Neural crest cell (in vitro differentiated cells): ENCODE data around the gene PTGR3. TPM values are rescaled to one million over a fixed set of nuclear protein-coding genes. Genes with fewer than 3 reads are reported as not detected.
A peak's percentile ranks its signal among the peaks of the same experiment; 100 is the strongest.

Experiments used
- DNase-seq: peaks from one replicate; pipeline ENCODE4 v3.0.0; 2021; ENCODE audit warnings: low read depth, mixed read lengths, low spot score
- H3K27ac Mint-ChIP-seq: one replicate; pipeline ENCODE4 v1.8.0; 2021; ENCODE audit warnings: mild to moderate bottlenecking, mixed read lengths; ENCODE audit not compliant: unreplicated experiment
- H3K27me3 Mint-ChIP-seq: 2 replicates; pipeline ENCODE4 v1.8.0; 2021; ENCODE audit warnings: low read depth, mild to moderate bottlenecking, mixed read lengths
- H3K36me3 Mint-ChIP-seq: 2 replicates; pipeline ENCODE4 v1.8.0; 2021; ENCODE audit warnings: low read depth, mild to moderate bottlenecking, mixed read lengths
- H3K4me1 Mint-ChIP-seq: 2 replicates; pipeline ENCODE4 v1.8.0; 2021; ENCODE audit warnings: mixed read lengths
- H3K4me3 Mint-ChIP-seq: one replicate; pipeline ENCODE4 v1.8.0; 2021; ENCODE audit warnings: mild to moderate bottlenecking, mixed read lengths
- H3K9me3 Mint-ChIP-seq: 2 replicates; pipeline ENCODE4 v1.8.0; 2021; ENCODE audit warnings: mixed read lengths
- CTCF ChIP-seq: fragments of 200-600 bp; sonication (generic); conservative IDR thresholded peaks from 2 replicates; pipeline ENCODE4 v1.5.0; 2021; ENCODE audit warnings: antibody characterized with exemption, mild to moderate bottlenecking
- total RNA-seq: library from RNA; stranded (reverse); gene quantifications from 2 replicates; pipeline ENCODE4 v1.2.1, GENCODE V29; 2021

The PTGR3 gene
- total RNA-seq, 1 donor from 2014 or later = 12.1 TPM

- TF ChIP-seq CTCF = no peak
- H3K4me1 Mint-ChIP-seq = peaks cover 46% of the 10 kb centered on the region
- no peak overlapping the region for H3K4me3 Mint-ChIP-seq
- H3K27ac Mint-ChIP-seq = no peak overlapping the region
- no peak for DNase-seq
- no peaks in the 10 kb centered on the region for H3K36me3 Mint-ChIP-seq
- peaks cover 26% of the 10 kb centered on the region for H3K27me3 Mint-ChIP-seq
- no peaks in the 10 kb centered on the region for H3K9me3 Mint-ChIP-seq
Observed at GRCh38 chr18:75214332-75214690, 5.4 kb upstream of the PTGR3 start.

GRCh38 chr18:75213611-75214331, 4.8 kb upstream of the PTGR3 start:
- H3K4me3 Mint-ChIP-seq = peak overlapping the region; percentile 88
- peaks cover 46% of the 10 kb centered on the region for H3K4me1 Mint-ChIP-seq
- no peaks in the 10 kb centered on the region for H3K36me3 Mint-ChIP-seq
- peaks cover 29% of the 10 kb centered on the region for H3K27me3 Mint-ChIP-seq
- TF ChIP-seq CTCF = no peak
- no peak for DNase-seq
- H3K9me3 Mint-ChIP-seq = no peaks in the 10 kb centered on the region
- no peak overlapping the region for H3K27ac Mint-ChIP-seq

- H3K4me1 Mint-ChIP-seq = peaks cover 51% of the 10 kb centered on the region
Observed at GRCh38 chr18:75212751-75213090, 3.8 kb upstream of the PTGR3 start.

GRCh38 chr18:75211953-75212750, 3.2 kb upstream of the PTGR3 start:
- no peaks in the 10 kb centered on the region for H3K36me3 Mint-ChIP-seq
- no peak for TF ChIP-seq CTCF

More at GRCh38 chr18:75212751-75213090, 3.8 kb upstream of the PTGR3 start:
- H3K36me3 Mint-ChIP-seq = no peaks in the 10 kb centered on the region
- no peak for DNase-seq
- TF ChIP-seq CTCF = no peak
- peak overlapping the region; percentile 88 for H3K4me3 Mint-ChIP-seq
- H3K9me3 Mint-ChIP-seq = no peaks in the 10 kb centered on the region
- no peak overlapping the region for H3K27ac Mint-ChIP-seq
- H3K27me3 Mint-ChIP-seq = peaks cover 36% of the 10 kb centered on the region

GRCh38 chr18:75211626-75211952, 2.6 kb upstream of the PTGR3 start:
- no peaks in the 10 kb centered on the region for H3K36me3 Mint-ChIP-seq
- H3K4me1 Mint-ChIP-seq = peaks cover 58% of the 10 kb centered on the region
- H3K27ac Mint-ChIP-seq = no peak overlapping the region
- TF ChIP-seq CTCF = no peak
- H3K9me3 Mint-ChIP-seq = no peaks in the 10 kb centered on the region
- H3K27me3 Mint-ChIP-seq = peaks cover 47% of the 10 kb centered on the region
- no peak overlapping the region for H3K4me3 Mint-ChIP-seq
- no peak for DNase-seq

More at GRCh38 chr18:75211953-75212750, 3.2 kb upstream of the PTGR3 start:
- peaks cover 57% of the 10 kb centered on the region for H3K4me1 Mint-ChIP-seq
- peak; percentile 42 for DNase-seq
- peaks cover 42% of the 10 kb centered on the region for H3K27me3 Mint-ChIP-seq
- H3K27ac Mint-ChIP-seq = no peak overlapping the region
- no peaks in the 10 kb centered on the region for H3K9me3 Mint-ChIP-seq
- peak overlapping the region; percentile 88 for H3K4me3 Mint-ChIP-seq
